HG03354 (cell line): Measurements from ENCODE around the gene EGFL8.

Experiments used
- ATAC-seq: cut with Tn5 transposase; IDR thresholded peaks from one replicate; pipeline ENCODE4 v1.9.1; 2021; ENCODE audit warnings: mild to moderate bottlenecking; ENCODE audit not compliant: unreplicated experiment, poor library complexity, severe bottlenecking

The EGFL8 gene

GRCh38 chr6:32214126-32214525 is 49.7 kb downstream of the EGFL8 start:
- no peak for ATAC-seq

GRCh38 chr6:32215617-32216016 is 51.2 kb downstream of the EGFL8 start:
- ATAC-seq = no peak

- no peak for ATAC-seq
Measured at GRCh38 chr6:32216285-32216684, 51.9 kb downstream of the EGFL8 start.

GRCh38 chr6:32216998-32217397 is 52.6 kb downstream of the EGFL8 start:
- ATAC-seq = no peak
